Measurements from ENCODE around the gene ATP13A3.

- no peak for TF ChIP-seq CTCF (IDR thresholded peaks at IDR 0.05; ENCODE audit: insufficient read depth, low read depth, low read length)
- no peak for TF ChIP-seq EZH2 (IDR thresholded peaks at IDR 0.05; ENCODE audit: insufficient read depth, low read length)
Measured at GRCh38 chr3:194468086-194468485, 18.7 kb downstream of the ATP13A3 start.
